22Rv1 (cell line): Measurements from ENCODE around the gene MTERF2.

Experiments used
- ZFX ChIP-seq: fragments of 450-650 bp; IDR thresholded peaks from 2 replicates; pipeline ENCODE4 v1.6.1; 2017; ENCODE audit warnings: antibody characterized with exemption, borderline replicate concordance
- TF ChIP-seq, protein P1 (sequence below): fragments of 450-650 bp; IDR thresholded peaks from 2 replicates; pipeline ENCODE4 v1.5.1; 2017; ENCODE audit warnings: mild to moderate bottlenecking

DNA sequence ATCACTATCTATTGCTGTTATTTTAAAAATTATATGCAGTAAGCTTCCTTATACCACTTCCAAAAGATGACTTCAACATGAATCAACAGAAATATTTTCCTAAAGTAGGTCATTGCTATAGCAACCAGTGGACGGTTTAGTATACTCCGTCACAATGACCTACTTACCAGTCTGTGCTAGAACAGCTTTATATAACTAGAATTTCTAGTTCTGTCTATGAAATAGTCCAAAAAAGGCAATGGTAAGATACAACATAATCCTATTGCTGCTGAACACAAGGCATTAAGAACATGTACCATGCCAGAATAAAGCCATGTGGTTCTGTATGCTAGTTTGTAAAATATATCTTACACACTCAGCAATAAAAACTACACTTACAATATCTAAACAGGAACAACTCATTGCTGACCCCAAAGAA, 40.7 kb upstream of the MTERF2 start:
- TF ChIP-seq, protein P1, sequence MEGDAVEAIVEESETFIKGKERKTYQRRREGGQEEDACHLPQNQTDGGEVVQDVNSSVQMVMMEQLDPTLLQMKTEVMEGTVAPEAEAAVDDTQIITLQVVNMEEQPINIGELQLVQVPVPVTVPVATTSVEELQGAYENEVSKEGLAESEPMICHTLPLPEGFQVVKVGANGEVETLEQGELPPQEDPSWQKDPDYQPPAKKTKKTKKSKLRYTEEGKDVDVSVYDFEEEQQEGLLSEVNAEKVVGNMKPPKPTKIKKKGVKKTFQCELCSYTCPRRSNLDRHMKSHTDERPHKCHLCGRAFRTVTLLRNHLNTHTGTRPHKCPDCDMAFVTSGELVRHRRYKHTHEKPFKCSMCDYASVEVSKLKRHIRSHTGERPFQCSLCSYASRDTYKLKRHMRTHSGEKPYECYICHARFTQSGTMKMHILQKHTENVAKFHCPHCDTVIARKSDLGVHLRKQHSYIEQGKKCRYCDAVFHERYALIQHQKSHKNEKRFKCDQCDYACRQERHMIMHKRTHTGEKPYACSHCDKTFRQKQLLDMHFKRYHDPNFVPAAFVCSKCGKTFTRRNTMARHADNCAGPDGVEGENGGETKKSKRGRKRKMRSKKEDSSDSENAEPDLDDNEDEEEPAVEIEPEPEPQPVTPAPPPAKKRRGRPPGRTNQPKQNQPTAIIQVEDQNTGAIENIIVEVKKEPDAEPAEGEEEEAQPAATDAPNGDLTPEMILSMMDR: no peak
- no peak for TF ChIP-seq ZFX
